Colon (tissue), 2 donors: Measurements from ENCODE around the gene LRRC23.
"Not testable (repeated sequence)": the region's sequence is repeated elsewhere in the genome, so short reads cannot be mapped to it uniquely, and the experiment has no call there.

ENCODE experiments used
- FAIRE-seq: peaks from 2 replicates; lab custom pipeline; 2012; peaks lifted over from hg19 to GRCh38; lab: Jason Lieb, UNC
- donor health status: control.
- donor health status: control.

The LRRC23 gene

GRCh38 chr12:6904280-6905276 is at the start of gene LRRC23:
Gene LRRC23, plus strand, starts transcription at chr12:6904822. Its CDS starts 812 bp downstream, at chr12:6905634.
- peak; percentile 74 for FAIRE-seq

GRCh38 chr12:6855322-6855721 is 49.3 kb upstream of the LRRC23 start:
- no peak for FAIRE-seq

GRCh38 chr12:6858799-6859198 is 45.8 kb upstream of the LRRC23 start:
- FAIRE-seq = no peak

GRCh38 chr12:6860116-6860515 is 44.5 kb upstream of the LRRC23 start:
- no peak for FAIRE-seq

GRCh38 chr12:6860942-6861341 is 43.7 kb upstream of the LRRC23 start:
- no peak for FAIRE-seq

- FAIRE-seq = no peak
Measured at GRCh38 chr12:6861391-6861790, 43.2 kb upstream of the LRRC23 start.

GRCh38 chr12:6863033-6863432 is 41.6 kb upstream of the LRRC23 start:
- FAIRE-seq = no peak

DNA sequence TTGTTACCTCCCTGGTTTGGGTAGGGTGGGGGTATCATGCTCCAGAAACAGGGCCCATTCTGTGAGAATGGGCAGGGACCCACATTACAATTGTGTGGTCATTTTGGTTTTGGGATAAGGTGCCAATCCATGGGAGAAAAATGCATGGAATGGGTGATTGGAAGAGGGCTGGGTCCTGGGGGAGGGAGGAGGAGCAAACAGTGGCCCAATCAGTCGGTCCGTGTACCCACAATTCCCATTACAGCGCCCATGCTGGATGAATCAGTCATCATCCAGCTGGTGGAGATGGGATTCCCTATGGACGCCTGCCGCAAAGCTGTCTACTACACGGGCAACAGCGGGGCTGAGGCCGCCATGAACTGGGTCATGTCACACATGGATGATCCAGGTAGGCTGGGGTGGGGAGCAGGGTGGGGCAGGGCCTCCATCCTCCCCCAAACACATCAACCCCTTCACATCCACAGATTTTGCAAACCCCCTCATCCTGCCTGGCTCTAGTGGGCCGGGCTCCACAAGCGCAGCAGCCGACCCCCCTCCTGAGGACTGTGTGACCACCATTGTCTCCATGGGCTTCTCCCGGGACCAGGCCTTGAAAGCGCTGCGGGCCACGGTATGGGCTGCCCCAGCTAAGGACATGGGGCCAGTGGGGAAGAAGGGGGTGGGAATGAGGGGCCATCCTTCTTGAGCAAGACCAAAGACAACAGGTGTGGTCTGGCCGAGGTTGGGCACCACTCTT is 40.9 kb upstream of the LRRC23 start:
- FAIRE-seq = no peak

- FAIRE-seq = not testable (repeated sequence)
Measured at GRCh38 chr12:6865307-6865706, 39.3 kb upstream of the LRRC23 start.

DNA sequence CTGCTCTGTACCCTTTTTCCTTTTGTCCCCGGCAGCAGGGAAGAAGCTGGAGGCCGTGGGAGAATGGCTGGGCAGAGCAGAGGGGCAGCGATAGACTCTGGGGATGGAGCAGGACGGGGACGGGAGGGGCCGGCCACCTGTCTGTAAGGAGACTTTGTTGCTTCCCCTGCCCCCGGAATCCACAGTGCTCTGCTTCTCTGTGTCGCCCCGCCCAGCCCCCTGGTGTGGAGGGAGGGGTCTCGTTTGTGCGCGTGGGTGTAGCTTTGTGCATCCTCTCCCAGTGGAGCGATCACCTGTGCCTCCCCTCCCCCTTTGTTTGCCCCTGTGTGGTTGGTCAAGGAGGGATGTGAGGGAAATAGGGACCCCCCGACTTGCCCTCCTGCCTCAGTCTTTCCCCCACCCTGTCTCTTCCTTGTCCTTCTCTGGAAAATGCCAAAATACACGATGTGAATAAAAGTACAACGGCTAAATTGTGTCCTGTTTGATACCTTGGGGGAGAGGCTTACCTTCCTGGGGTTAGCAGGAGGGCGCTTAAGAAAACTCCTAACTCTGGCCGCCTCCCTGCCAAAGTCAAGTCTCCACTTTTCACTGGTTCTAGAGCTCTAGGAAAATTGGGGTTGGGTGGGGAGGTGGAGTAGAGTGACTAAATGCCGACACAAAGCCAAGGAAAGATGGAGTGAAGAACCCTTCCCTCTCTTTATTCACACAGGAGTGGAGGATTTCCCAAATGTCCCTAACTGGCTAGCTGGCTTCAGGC is 38.3 kb upstream of the LRRC23 start:
- FAIRE-seq = no peak

- FAIRE-seq = no peak
Measured at GRCh38 chr12:6866920-6867412, 37.7 kb upstream of the LRRC23 start.

- no peak for FAIRE-seq
Measured at GRCh38 chr12:6867413-6868210, 37.0 kb upstream of the LRRC23 start, which contains the start of gene TPI1. Gene TPI1, plus strand, starts transcription at chr12:6867531. Its CDS starts 36 bp downstream, at chr12:6867567.

- FAIRE-seq = no peak
Measured at GRCh38 chr12:6868211-6869048, 36.2 kb upstream of the LRRC23 start.

DNA sequence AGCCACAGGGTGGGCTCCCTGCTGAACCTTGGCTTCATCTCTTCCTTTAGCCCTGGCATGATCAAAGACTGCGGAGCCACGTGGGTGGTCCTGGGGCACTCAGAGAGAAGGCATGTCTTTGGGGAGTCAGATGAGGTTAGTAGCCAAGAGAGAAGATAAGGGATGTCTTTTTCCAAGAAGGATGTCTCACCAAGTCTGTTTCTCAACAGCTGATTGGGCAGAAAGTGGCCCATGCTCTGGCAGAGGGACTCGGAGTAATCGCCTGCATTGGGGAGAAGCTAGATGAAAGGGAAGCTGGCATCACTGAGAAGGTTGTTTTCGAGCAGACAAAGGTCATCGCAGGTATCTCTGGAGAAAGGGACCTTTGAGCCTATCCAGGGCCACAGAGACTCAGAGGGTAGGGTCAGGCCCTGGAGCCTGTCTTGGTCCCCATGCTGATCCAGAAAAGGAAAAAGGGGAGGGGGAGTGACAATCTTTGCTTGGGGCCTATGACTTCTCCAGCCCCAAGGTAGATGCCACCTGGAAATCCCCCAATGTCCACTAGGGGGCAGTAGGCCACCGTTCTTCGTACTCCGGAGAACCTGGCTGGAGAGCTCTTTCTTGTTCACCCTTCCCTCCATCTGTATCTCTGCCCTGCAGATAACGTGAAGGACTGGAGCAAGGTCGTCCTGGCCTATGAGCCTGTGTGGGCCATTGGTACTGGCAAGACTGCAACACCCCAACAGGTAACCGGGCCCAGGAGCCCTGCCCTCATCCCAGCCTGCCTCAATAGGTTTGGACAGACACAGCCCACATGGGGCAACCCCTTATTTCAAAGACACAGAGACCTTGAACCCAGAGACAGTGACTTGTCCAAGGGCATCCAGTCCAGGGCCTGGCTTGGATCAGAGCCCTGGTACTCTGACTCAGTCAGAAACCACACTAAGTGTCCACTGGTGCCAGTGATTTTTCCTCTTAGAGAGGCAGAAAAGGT is 35.3 kb upstream of the LRRC23 start:
- FAIRE-seq = no peak

DNA sequence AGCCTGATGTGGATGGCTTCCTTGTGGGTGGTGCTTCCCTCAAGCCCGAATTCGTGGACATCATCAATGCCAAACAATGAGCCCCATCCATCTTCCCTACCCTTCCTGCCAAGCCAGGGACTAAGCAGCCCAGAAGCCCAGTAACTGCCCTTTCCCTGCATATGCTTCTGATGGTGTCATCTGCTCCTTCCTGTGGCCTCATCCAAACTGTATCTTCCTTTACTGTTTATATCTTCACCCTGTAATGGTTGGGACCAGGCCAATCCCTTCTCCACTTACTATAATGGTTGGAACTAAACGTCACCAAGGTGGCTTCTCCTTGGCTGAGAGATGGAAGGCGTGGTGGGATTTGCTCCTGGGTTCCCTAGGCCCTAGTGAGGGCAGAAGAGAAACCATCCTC is 34.3 kb upstream of the LRRC23 start:
- FAIRE-seq = not testable (repeated sequence)

- no peak for FAIRE-seq
Measured at GRCh38 chr12:6871052-6871957, 33.3 kb upstream of the LRRC23 start.

GRCh38 chr12:6872073-6873048 is 32.3 kb upstream of the LRRC23 start:
- FAIRE-seq = no peak
